ENCODE results near the gene NTNG2. TPM values are rescaled to one million over a fixed set of nuclear protein-coding genes. Genes with fewer than 3 reads are reported as not detected.

The NTNG2 gene
- total RNA-seq, 2 experiments from 2014 or later, result 2.2 to 2.4 TPM

DNA sequence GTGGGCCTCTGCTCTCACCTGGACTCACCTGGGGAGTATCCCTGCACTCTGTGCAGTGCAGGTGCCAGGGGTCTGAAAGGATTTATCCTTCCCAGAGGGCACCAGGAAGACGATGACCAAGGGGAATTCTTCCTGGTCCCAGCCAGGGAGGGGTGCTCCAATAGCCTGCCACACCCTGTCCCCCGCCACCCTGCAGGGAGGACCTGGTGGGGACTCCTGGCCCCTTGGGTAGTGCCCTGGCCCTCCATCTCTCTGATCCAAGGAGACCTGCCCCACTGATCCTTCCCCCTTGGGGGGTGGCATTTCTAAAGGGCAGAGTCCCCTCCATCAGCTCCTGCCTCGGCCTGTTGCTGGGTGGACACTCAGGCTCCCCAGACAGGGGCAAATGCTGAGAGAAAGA, 70.7 kb downstream of the NTNG2 start:
- Mint-ChIP-seq H3K4me3 (no peak overlapping the region), H3K27ac (no peak overlapping the region), H3K27me3 (no peaks in the 10 kb centered on the region), H3K36me3 (ENCODE audit: low read depth) (no peaks in the 10 kb centered on the region), H3K9me3 (no peaks in the 10 kb centered on the region), H3K4me1 (ENCODE audit: low read depth) (peaks cover 3% of the 10 kb centered on the region)
- no peak for ATAC-seq
- ChIA-PET POLR2A (no interaction called here), CTCF (interaction anchor here (9.9 kb wide), 1 partner anchor 65 kb away, joined by 193 read pairs; the partner anchor contains the start of gene NTNG2)
- intact Hi-C loops (cut with micrococcal nuclease), result no loop called here
- TF ChIP-seq, protein P1, sequence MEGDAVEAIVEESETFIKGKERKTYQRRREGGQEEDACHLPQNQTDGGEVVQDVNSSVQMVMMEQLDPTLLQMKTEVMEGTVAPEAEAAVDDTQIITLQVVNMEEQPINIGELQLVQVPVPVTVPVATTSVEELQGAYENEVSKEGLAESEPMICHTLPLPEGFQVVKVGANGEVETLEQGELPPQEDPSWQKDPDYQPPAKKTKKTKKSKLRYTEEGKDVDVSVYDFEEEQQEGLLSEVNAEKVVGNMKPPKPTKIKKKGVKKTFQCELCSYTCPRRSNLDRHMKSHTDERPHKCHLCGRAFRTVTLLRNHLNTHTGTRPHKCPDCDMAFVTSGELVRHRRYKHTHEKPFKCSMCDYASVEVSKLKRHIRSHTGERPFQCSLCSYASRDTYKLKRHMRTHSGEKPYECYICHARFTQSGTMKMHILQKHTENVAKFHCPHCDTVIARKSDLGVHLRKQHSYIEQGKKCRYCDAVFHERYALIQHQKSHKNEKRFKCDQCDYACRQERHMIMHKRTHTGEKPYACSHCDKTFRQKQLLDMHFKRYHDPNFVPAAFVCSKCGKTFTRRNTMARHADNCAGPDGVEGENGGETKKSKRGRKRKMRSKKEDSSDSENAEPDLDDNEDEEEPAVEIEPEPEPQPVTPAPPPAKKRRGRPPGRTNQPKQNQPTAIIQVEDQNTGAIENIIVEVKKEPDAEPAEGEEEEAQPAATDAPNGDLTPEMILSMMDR (IDR thresholded peaks at IDR 0.05), result no peak
- no peak for DNase-seq

- H3K36me3 Mint-ChIP-seq (ENCODE audit: low read depth), result no peaks in the 10 kb centered on the region
- POLR2A ChIA-PET, result no interaction called here
- CTCF ChIA-PET, result interaction anchor here (1.8 to 9.9 kb wide), 3 partner anchors 13 to 470 kb away, joined by 4 to 193 read pairs (median 9); partner anchors contain the start of gene NTNG2
- TF ChIP-seq, protein P1 (IDR thresholded peaks at IDR 0.05), result no peak
- H3K27ac Mint-ChIP-seq, result no peak overlapping the region
- H3K4me3 Mint-ChIP-seq, result no peak overlapping the region
- no peak for DNase-seq
- intact Hi-C loops (cut with micrococcal nuclease), result no loop called here
- H3K27me3 Mint-ChIP-seq, result no peaks in the 10 kb centered on the region
- H3K4me1 Mint-ChIP-seq (ENCODE audit: low read depth), result peaks cover 3% of the 10 kb centered on the region
- no peaks in the 10 kb centered on the region for H3K9me3 Mint-ChIP-seq
- ATAC-seq, result no peak
These were observed 71.3 kb downstream of the NTNG2 start for GRCh38 chr9:132233138-132233537.

- H3K4me3 Mint-ChIP-seq, result no peak overlapping the region
- H3K36me3 Mint-ChIP-seq (ENCODE audit: low read depth), result no peaks in the 10 kb centered on the region
- H3K27me3 Mint-ChIP-seq, result no peaks in the 10 kb centered on the region
- no peak overlapping the region for H3K27ac Mint-ChIP-seq
- intact Hi-C loops (cut with micrococcal nuclease), result no loop called here
- POLR2A ChIA-PET, result interaction anchor here (0.6 kb wide), 1 partner anchor 177 kb away, joined by 3 read pairs; no protein-coding TSS in a partner anchor
- no peaks in the 10 kb centered on the region for H3K9me3 Mint-ChIP-seq
- no peak for DNase-seq
- CTCF ChIA-PET, result interaction anchor here (1.0 to 9.9 kb wide), 6 partner anchors 14 to 898 kb away, joined by 3 to 193 read pairs (median 4); partner anchors contain the start of gene NTNG2
- no peak for ATAC-seq
- TF ChIP-seq, protein P1 (IDR thresholded peaks at IDR 0.05), result no peak
- no peaks in the 10 kb centered on the region for H3K4me1 Mint-ChIP-seq (ENCODE audit: low read depth)
These were observed 72.7 kb downstream of the NTNG2 start for GRCh38 chr9:132234535-132234934.

GRCh38 chr9:132235125-132235524, 73.3 kb downstream of the NTNG2 start:
- Mint-ChIP-seq H3K4me1 (ENCODE audit: low read depth) (no peaks in the 10 kb centered on the region), H3K36me3 (ENCODE audit: low read depth) (no peaks in the 10 kb centered on the region), H3K9me3 (no peaks in the 10 kb centered on the region), H3K4me3 (no peak overlapping the region), H3K27ac (no peak overlapping the region), H3K27me3 (no peaks in the 10 kb centered on the region)
- ChIA-PET CTCF (interaction anchor here (1.2 to 9.9 kb wide), 12 partner anchors 12 to 899 kb away, joined by 3 to 193 read pairs (median 9); partner anchors contain the start of gene NTNG2), POLR2A (no interaction called here)
- no peak for ATAC-seq
- intact Hi-C loops (cut with micrococcal nuclease), result loop anchor here (5.0 kb wide), 1 partner anchor 63 kb away; no protein-coding TSS in a partner anchor
- TF ChIP-seq, protein P1 (IDR thresholded peaks at IDR 0.05), result no peak
- no peak for DNase-seq

GRCh38 chr9:132235894-132236661, 74.2 kb downstream of the NTNG2 start:
- ATAC-seq (no peak), DNase-seq (peak; percentile 88)
- Mint-ChIP-seq H3K4me1 (ENCODE audit: low read depth) (peaks cover under 1% of the 10 kb centered on the region), H3K27me3 (no peaks in the 10 kb centered on the region), H3K4me3 (no peak overlapping the region), H3K36me3 (ENCODE audit: low read depth) (no peaks in the 10 kb centered on the region), H3K27ac (no peak overlapping the region), H3K9me3 (no peaks in the 10 kb centered on the region)
- TF ChIP-seq, protein P1 (IDR thresholded peaks at IDR 0.05), result peak; percentile 93
- CTCF ChIA-PET, result interaction anchor here (0.6 to 9.9 kb wide), 46 partner anchors 9 to 900 kb away, joined by 3 to 193 read pairs (median 4); partner anchors contain the start of gene NTNG2
- intact Hi-C loops (cut with micrococcal nuclease), result loop anchor here (5.0 kb wide), 1 partner anchor 64 kb away; no protein-coding TSS in a partner anchor
- POLR2A ChIA-PET, result interaction anchor here (1.0 kb wide), 1 partner anchor 64 kb away, joined by 3 read pairs; no protein-coding TSS in a partner anchor
